Neutrophil (primary cell): ENCODE measurements around the gene FAM222A.
"Not testable (repeated sequence)": the region's sequence is repeated elsewhere in the genome, so short reads cannot be mapped to it uniquely, and the experiment has no call there.

Experiments used
- H3K27ac ChIP-seq: fragments of 200-600 bp; sonication (generic); 2 replicates; pipeline ENCODE4 v1.5.1; 2016; ENCODE audit warnings: mild to moderate bottlenecking, moderate library complexity
- H3K27me3 ChIP-seq: fragments of 200-600 bp; sonication (generic); 2 replicates; pipeline ENCODE4 v1.6.0; 2016; ENCODE audit warnings: mild to moderate bottlenecking
- H3K36me3 ChIP-seq: fragments of 200-600 bp; sonication (generic); 2 replicates; pipeline ENCODE4 v1.5.1; 2017
- H3K4me1 ChIP-seq, 2 experiments: fragments of 200-600 bp in 1 of 2; sonication (generic) in 1 of 2; 1 replicate in 1 of 2; 2 replicates in 1 of 2; pipeline versions ENCODE4 v1.5.1 to v1.6.1; 2013 to 2016; ENCODE audit warnings: low read depth in 1 of 2, low read length in 1 of 2, mild to moderate bottlenecking in 1 of 2, moderate library complexity in 1 of 2; ENCODE audit not compliant: control insufficient read depth in 1 of 2, insufficient read depth in 1 of 2
- H3K4me3 ChIP-seq, 2 experiments: fragments of 200-600 bp in 1 of 2; sonication (generic) in 1 of 2; 1 replicate in 1 of 2; 2 replicates in 1 of 2; pipeline ENCODE4 v1.5.1; 2013 to 2016; ENCODE audit warnings: low read depth in 1 of 2, low read length in 1 of 2, mild to moderate bottlenecking in 1 of 2, moderate library complexity in 1 of 2
- H3K9me3 ChIP-seq: fragments of 200-600 bp; sonication (generic); 2 replicates; pipeline ENCODE4 v1.5.1; 2016
- CTCF ChIP-seq: fragments of 200-600 bp; sonication (generic); IDR thresholded peaks from 2 replicates; pipeline ENCODE4 v1.5.1; 2016; ENCODE audit warnings: antibody characterized with exemption

Gene FAM222A

GRCh38 chr12:109693653-109694600 is 19.7 kb upstream of the FAM222A start:
- Histone ChIP-seq H3K27ac (no peak overlapping the region), H3K36me3 (no peaks in the 10 kb centered on the region), H3K4me1 (peaks cover 3 to 6% of the 10 kb centered on the region in 2 experiments), H3K27me3 (peaks cover 20% of the 10 kb centered on the region), H3K4me3 (no peak overlapping the region), H3K9me3 (no peaks in the 10 kb centered on the region)
- TF ChIP-seq CTCF: no peak

- not testable (repeated sequence) for H3K27ac ChIP-seq, H3K4me1 ChIP-seq, H3K9me3 ChIP-seq, H3K36me3 ChIP-seq, H3K4me3 ChIP-seq
- peaks cover 20% of the 10 kb centered on the region for H3K27me3 ChIP-seq
Observed at GRCh38 chr12:109694629-109695028, 19.0 kb upstream of the FAM222A start.

GRCh38 chr12:109695416-109695815 is 18.2 kb upstream of the FAM222A start:
- no peak for TF ChIP-seq CTCF
- no peaks in the 10 kb centered on the region for H3K36me3 ChIP-seq
- peaks cover 20% of the 10 kb centered on the region for H3K27me3 ChIP-seq
- H3K27ac ChIP-seq: no peak overlapping the region
- no peaks in the 10 kb centered on the region for H3K4me1 ChIP-seq
- H3K9me3 ChIP-seq: no peaks in the 10 kb centered on the region
- no peak overlapping the region for H3K4me3 ChIP-seq

- Histone ChIP-seq H3K4me3 (no peak overlapping the region), H3K36me3 (no peaks in the 10 kb centered on the region), H3K9me3 (no peaks in the 10 kb centered on the region), H3K27ac (no peak overlapping the region), H3K27me3 (peaks cover 20% of the 10 kb centered on the region), H3K4me1 (no peaks in the 10 kb centered on the region)
- TF ChIP-seq CTCF: no peak
Observed at GRCh38 chr12:109695961-109696461, 17.6 kb upstream of the FAM222A start.

- no peak for TF ChIP-seq CTCF
- Histone ChIP-seq H3K4me1 (no peaks in the 10 kb centered on the region), H3K27ac (no peak overlapping the region), H3K27me3 (peaks cover 20% of the 10 kb centered on the region), H3K4me3 (no peak overlapping the region), H3K9me3 (no peaks in the 10 kb centered on the region), H3K36me3 (no peaks in the 10 kb centered on the region)
Observed at GRCh38 chr12:109696485-109697269, 16.9 kb upstream of the FAM222A start.

- Histone ChIP-seq H3K27me3 (peaks cover 15% of the 10 kb centered on the region), H3K36me3 (no peaks in the 10 kb centered on the region), H3K4me3 (no peak overlapping the region), H3K4me1 (no peaks in the 10 kb centered on the region), H3K27ac (no peak overlapping the region), H3K9me3 (no peaks in the 10 kb centered on the region)
- TF ChIP-seq CTCF: no peak
Observed at GRCh38 chr12:109697270-109697553, 16.4 kb upstream of the FAM222A start.
